AG04450 (cell line): Measurements from ENCODE around the gene PPP1R13B. TPM values are rescaled to one million over a fixed set of nuclear protein-coding genes. Genes with fewer than 3 reads are reported as not detected.

Experiments used
- CTCF ChIA-PET: fragments of 300-600, 350-600 bp; formaldehyde crosslinking; extraction: SDS; loops from one replicate; lab custom pipeline; 2022; ENCODE audit warnings: antibody characterized with exemption, inconsistent platforms; lab: Charles Lee
- POLR2A ChIA-PET: fragments of 350-600 bp; formaldehyde crosslinking; extraction: SDS; loops from one replicate; lab custom pipeline; 2021; ENCODE audit warnings: antibody characterized with exemption, inconsistent platforms; lab: Yijun Ruan, JAX
- DNase-seq: peaks from one replicate; pipeline ENCODE4 v3.0.0-alpha.2; 2011; ENCODE audit warnings: low read depth, low spot score
- H3K27ac ChIP-seq: one replicate; pipeline ENCODE4 v1.5.1; 2012; ENCODE audit warnings: low read depth, low read length, control low read depth
- H3K27me3 ChIP-seq: one replicate; pipeline ENCODE4 v1.6.0; 2012; ENCODE audit warnings: low read length; ENCODE audit not compliant: control insufficient read depth, insufficient read depth
- H3K4me3 ChIP-seq: 2 replicates; pipeline ENCODE4 v1.5.1; 2011; ENCODE audit warnings: mild to moderate bottlenecking, low read depth, low read length, control low read depth
- H3K9me3 ChIP-seq: 2 replicates; pipeline ENCODE4 v1.5.1; 2012; ENCODE audit warnings: low read length; ENCODE audit not compliant: control insufficient read depth, insufficient read depth
- CTCF ChIP-seq: IDR thresholded peaks from 2 replicates; pipeline ENCODE4 v1.5.1; 2011; ENCODE audit warnings: low read depth, low read length, control low read depth, inconsistent platforms
- polyA plus RNA-seq: library from polyadenylated mRNA; depleted of rRNA; stranded (reverse); fragments of >200 nt; gene quantifications from 2 replicates; pipeline ENCODE4 v1.2.3, GENCODE V29; 2011

Gene PPP1R13B
- polyA plus RNA-seq, 1 experiment: 0.62 TPM

- CTCF ChIA-PET: interaction anchor here (0.6 to 1.3 kb wide), 2 partner anchors 41 to 43 kb away, joined by 3 to 4 read pairs; no protein-coding TSS in a partner anchor
- Histone ChIP-seq H3K9me3 (no peaks in the 10 kb centered on the region), H3K4me3 (no peak overlapping the region), H3K27me3 (peaks cover 12% of the 10 kb centered on the region), H3K27ac (no peak overlapping the region)
- no peak for DNase-seq
- no peak for TF ChIP-seq CTCF
- POLR2A ChIA-PET: no interaction called here
Observed at GRCh38 chr14:103859416-103860202, 12.2 kb upstream of the PPP1R13B start.

DNA sequence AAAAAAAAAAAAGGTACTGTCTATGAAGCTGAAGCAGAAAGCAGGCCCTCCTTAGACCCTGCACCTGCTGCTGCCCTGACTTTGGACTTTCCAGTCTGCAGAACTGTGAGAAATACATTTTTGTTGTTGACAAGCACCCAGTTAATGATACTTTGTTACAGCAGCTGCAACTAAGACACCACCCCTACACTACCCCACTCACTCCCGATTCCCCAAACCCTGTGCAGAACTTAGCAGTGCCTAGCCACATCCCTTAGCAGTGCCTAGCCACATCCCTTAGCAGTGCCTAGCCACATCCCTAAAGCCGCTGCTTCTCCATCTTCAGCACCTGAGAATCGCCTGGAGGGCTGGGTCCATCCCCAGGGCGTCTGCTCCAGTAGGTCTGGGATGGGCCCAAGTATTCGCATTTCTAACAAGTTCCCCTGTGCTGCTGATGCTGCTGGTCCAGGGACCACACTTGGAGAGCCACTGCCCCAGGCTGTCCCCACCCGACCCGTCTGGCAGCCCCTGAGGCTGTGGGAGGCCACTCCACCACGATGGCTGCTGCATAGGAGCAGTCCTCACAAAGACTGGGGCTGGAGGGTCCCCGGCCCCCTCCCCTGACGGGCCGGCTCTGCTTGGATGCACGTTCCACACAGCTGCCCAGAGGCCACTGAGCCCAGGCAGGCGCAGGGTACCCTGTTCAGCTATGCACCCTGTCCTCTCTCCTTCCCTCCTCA lies 10.8 kb upstream of the PPP1R13B start:
- Histone ChIP-seq H3K27ac (no peak overlapping the region), H3K4me3 (no peak overlapping the region), H3K27me3 (peaks cover 11% of the 10 kb centered on the region), H3K9me3 (no peaks in the 10 kb centered on the region)
- DNase-seq: no peak
- no peak for TF ChIP-seq CTCF
- ChIA-PET POLR2A (no interaction called here), CTCF (interaction anchor here (0.7 kb wide), 1 partner anchor 28 kb away, joined by 3 read pairs; no protein-coding TSS in a partner anchor)

GRCh38 chr14:103857256-103857655 lies 9.9 kb upstream of the PPP1R13B start:
- Histone ChIP-seq H3K27ac (no peak overlapping the region), H3K27me3 (peaks cover 10% of the 10 kb centered on the region), H3K4me3 (no peak overlapping the region), H3K9me3 (no peaks in the 10 kb centered on the region)
- ChIA-PET POLR2A (no interaction called here), CTCF (no interaction called here)
- no peak for TF ChIP-seq CTCF
- no peak for DNase-seq

DNA sequence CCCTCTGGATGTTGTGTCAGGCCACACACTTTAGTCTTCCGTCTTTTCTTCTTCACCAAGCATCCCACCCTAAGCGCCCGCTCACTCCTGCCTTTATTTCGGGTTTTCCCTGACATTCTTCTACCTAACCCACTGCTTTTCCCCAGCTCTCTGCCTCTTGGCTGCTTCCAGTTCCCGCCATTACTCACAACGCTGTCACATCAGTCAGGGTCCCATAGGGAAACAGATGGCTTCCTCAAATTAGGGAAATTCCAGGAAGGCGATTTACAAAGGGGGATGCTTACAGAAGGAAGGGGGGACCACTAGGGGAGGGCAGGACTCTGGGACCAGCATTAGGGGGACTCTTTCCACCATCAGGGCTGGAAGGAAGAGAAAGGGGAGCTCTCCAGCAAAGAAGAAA lies 9.2 kb upstream of the PPP1R13B start:
- H3K9me3 ChIP-seq: no peaks in the 10 kb centered on the region
- no peak overlapping the region for H3K4me3 ChIP-seq
- H3K27ac ChIP-seq: no peak overlapping the region
- no peak for TF ChIP-seq CTCF
- POLR2A ChIA-PET: no interaction called here
- no peak for DNase-seq
- peaks cover 9% of the 10 kb centered on the region for H3K27me3 ChIP-seq
- CTCF ChIA-PET: no interaction called here

DNA sequence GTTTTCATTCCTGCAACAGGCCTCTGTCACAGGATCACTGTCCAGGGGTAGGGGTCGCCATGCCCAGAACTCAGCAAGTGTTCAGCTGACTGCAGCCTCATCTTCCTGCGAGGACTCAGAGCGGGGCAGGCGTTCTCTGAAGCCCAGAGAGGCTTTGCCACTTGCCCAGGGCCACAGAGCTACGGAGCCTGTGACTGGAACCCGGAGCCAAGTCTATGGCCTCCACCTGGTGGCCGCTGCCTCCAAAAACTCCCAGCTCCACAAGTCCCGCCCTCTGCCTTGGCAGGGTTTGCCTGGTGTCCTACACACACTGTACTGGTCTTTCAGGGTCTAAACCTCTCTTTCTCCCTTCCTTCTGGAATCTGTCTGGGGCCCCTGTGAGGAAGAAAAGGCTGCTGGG lies 8.7 kb upstream of the PPP1R13B start:
- CTCF ChIA-PET: no interaction called here
- POLR2A ChIA-PET: no interaction called here
- H3K27ac ChIP-seq: no peak overlapping the region
- H3K4me3 ChIP-seq: no peak overlapping the region
- DNase-seq: no peak
- H3K9me3 ChIP-seq: no peaks in the 10 kb centered on the region
- TF ChIP-seq CTCF: no peak
- peaks cover 6% of the 10 kb centered on the region for H3K27me3 ChIP-seq
